Stimulated activated CD4-positive, alpha-beta T cell treated with anti-CD3 and anti-CD28 coated beads, Interleukin-1b, Interleukin-23, amount 100 ng/mL, for 24 hours (primary cell): ENCODE data around the gene CD8B.
A peak's percentile ranks its signal among the peaks of the same experiment; 100 is the strongest.
"Not testable (repeated sequence)": the region's sequence is repeated elsewhere in the genome, so short reads cannot be mapped to it uniquely, and the experiment has no call there.

ENCODE experiments used
- DNase-seq, 4 experiments: peaks; one replicate each; pipeline ENCODE4 v3.0.0-alpha.2; 2020; ENCODE audit warnings: low read depth in 4 of 4, low spot score in 1 of 4

Gene CD8B

DNA sequence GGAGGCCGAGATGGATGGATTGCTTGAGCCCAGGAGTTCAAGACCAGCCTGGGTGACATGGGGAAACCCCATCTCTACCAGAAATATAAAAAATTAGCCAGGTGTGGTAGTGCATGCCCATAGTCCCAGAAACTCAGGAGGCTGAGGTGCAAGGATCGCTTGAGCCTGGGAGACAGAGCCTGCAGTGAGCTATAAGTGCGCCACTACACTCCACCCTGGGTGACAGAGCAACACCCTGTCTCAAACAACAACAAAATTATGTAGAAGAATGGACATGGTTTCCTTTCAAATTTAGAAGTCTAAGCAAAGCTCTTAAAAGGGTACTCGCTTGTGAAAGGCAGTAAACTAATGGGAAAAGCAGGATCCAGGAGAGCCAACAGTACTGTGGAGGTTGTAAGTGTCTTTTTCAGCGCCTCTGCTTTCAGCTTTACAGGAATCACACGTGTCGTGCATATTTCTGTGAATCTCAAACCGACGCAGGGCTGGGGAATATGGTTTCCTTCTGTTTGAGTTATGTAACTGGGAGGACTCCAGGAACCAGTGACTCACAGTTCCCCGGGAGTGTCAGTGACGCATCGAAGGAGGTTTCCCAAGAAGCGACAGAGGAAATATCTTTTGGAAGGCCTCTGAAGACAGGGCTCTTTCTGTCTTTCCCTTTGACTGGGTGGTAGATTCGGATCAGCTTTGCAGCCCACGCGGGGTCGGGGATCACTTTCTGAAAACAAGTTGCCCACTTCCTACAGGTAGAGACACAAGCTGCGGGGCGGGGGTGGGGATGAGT, 24.6 kb downstream of the CD8B start:
- DNase-seq: peak in 2 of 4 experiments; percentile 24 to 45

DNA sequence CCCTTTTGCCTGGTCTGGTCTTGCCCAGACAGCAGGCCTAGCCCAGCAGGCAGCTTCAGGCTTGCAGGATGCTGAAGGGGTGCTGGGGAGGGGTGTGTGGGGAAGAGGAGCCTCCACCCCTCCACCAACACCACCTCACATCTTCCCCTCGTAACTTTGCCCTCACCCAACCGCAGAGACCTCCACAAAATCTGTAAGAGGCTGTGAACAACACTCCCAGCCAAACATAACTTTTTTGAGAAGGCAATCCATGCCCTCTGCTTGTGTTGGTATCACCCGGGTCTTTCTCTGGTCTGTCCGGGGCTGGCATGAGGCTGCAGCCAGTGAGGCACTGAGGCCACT, 26.2 kb downstream of the CD8B start:
- DNase-seq: not testable (repeated sequence)

- no peak for DNase-seq
Observed at GRCh38 chr2:86833315-86833714, 28.4 kb downstream of the CD8B start.

GRCh38 chr2:86832334-86833096, 29.2 kb downstream of the CD8B start:
- no peak for DNase-seq

DNA sequence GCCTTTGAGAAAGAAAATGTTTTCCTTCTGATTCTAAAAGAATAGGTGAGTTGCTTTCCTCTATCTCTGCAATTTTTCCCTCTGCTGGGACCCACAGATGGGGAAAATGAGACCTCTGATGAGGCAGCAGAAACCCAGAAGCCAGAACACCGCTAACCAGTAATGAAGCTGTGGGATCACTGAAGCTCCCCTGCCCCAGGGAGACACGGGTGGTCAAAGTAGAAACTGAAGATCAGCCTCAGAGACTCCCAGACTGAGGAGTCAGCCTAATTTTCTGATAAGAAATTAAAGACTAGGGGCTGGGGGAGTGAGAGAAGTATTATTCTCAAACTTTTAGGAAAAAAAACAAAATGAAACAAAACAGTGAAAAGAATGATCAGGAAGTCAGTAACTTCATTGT, 30.1 kb downstream of the CD8B start:
- DNase-seq: no peak

DNA sequence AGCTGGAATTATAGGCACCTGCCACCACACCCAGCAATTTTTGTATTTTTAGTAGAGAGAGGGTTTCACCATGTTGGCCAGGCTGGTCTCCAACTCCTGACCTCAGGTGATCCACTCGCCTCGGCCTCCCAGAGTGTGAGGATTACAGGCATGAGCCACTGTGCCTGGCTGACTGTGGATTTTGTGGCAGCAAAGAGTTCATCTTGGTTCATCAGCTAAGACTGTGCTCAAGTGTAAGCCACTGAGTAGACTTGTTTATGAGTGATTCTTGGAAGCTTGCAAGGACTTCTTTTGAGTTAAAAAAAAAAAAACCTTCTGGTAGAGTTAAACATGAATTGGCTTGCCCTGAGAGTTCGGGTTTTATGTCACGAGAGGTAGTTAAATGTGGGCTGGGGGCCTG, 34.7 kb downstream of the CD8B start:
- DNase-seq: no peak

GRCh38 chr2:86825693-86826381, 35.8 kb downstream of the CD8B start:
- DNase-seq: no peak

GRCh38 chr2:86825036-86825692, 36.5 kb downstream of the CD8B start:
- DNase-seq: no peak

- DNase-seq: no peak
Observed at GRCh38 chr2:86822668-86823345, 38.9 kb downstream of the CD8B start.

DNA sequence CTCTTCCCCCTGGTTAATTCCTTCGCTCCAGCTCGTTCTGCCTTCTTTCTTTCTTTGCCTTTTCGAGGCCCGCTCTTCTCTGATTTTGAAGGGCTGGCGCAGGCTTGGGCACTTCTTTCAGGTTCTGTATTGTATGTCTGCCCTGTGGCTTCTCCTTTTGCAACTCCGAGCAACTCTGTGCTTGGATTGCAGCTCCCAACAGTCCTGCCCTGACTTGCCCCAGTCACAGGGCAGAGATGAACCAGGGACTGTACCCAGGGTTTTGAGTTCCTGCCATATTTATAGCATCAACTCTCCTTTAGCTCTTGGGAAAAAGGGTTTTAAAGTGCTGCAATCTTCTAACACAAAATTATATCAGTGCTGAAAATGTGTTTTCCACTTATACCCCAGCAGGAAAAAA, 39.8 kb downstream of the CD8B start:
- DNase-seq: no peak

- DNase-seq: no peak
Observed at GRCh38 chr2:86821306-86821705, 40.4 kb downstream of the CD8B start.

GRCh38 chr2:86818957-86819356, 42.7 kb downstream of the CD8B start:
- no peak for DNase-seq

- DNase-seq: no peak
Observed at GRCh38 chr2:86818114-86818801, 43.4 kb downstream of the CD8B start.

DNA sequence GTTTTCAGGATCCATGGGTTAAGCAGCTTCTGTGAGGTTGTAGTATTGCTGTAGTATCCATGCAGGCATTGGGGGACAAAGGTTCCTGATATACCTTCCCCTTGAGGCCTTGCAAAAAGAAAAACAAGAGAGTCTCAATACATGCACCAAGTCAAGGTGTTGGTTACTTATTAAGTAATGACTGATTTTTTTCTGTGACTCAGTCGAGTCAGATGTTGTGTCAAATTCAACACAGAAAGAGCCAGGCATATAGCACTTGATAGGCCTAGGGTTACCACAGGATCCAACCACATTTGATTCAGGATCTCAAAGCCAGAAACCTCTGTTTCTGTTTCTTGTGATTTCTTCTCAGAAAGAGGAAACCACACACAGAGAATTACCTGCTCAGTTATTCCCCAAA, 46.1 kb downstream of the CD8B start:
- DNase-seq: no peak

DNA sequence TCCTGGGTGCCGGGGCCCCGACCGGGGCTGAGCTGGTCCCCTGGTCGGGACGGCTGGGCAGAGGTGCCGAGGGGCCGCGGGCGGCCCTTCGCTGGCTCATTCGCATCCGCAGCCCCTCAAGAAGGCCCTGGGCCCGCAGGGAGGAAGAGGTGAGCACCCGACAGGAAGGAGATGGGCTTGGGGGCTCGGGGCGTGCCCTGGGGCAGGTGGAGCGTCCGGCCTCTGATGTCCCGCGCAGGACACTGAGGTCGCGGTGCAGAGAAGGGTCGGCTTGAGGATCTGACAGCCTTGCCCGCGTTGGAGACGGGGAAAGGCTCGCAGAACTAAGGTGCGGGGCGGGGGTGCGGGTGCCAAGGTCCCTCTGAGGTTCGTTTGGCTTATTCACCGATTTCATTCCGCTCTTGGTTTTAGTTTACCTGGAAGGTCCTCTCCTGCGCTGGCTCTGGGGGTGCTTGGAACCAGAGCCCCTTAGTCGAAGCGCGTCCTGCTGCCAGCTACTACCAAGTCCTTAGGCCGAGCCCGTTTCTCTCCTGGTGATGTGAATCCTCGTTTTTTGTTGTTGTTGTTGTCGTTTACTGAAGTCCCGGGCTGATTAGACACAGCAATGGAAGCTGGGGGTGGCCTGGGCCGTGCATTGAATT, 52.1 kb downstream of the CD8B start:
- DNase-seq: no peak

DNA sequence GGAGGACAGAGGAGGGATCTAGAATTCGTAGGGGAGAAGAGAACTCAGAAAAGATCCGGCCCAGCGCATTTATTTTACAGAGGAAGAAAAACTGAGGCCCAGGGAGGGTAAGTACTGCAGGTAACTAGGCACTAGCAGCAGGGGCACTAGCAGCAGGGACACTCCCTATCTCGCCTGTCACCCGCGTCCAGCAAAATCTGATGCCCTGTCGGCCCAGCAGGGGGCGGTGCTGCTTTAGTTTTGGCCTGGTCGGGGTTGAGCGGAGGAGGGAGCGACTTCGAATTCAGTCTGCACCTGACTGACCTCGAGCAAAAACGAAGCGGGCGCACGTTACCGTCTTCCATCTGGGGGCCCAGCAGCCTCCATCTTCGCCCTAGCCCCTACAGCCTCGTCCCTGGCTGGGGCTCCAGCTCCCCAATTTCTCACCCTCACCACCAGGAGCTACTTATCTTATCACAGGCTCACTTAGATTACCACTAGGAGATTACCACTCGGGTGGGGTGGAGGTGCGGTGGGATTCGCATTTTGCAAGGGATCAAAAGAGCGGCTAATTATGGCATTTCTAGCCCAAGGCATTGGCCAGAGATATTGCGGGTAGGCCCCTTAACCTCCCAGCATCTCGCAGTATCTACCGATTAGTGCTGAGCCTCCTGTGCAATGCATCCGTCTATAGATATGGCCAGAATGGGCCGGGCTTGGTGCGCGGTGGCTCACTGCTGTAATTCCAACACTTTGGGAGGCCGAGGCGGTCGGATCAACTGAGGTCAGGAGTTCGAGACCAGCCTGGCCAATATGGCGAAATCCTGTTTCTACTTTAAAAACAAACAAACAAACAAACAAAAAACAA, 53.1 kb downstream of the CD8B start:
- peak; percentile 67 to 90 (median 86) for DNase-seq

DNA sequence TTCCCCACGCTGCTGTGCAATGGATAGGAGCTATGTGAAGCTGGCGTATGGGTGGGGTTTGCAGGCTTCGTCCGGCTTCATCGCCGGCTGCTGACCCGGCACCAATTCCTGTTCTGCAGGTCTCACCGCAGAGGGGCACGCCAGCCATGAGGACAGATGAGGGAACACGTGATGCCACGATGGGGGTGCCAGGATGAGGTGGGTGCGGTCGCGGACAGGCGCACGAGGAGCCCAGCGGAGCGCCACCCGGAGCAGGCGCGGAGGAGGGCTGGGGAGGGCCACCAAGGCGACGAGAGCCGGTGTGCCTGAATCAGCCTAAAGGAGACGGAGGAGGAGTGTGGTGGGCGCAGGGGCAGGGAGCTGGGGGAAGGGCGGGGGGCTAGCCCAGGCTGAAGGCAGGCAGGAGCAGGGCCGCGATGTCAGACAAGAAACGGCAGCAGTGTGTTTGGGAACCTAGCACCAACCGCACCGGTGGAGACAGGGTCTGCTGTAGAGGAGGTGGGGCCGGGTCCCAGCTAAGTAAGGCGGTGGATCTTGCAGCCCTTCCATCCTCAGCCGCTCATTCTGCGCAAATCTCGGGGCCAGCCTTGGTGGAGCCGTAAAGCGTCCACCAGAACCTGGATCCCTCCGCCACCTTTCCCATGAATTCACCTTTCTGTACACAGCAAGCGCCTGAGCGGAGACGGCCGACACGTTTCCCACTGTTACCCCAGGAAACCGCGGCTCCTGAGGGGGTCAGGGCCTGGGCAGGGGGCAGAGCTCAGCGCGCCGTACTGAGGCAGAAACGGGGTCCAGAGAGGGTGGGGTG, 54.0 kb downstream of the CD8B start:
- DNase-seq: no peak

GRCh38 chr2:86807133-86807467, 54.6 kb downstream of the CD8B start:
- DNase-seq: no peak
